Stimulated activated CD8-positive, alpha-beta memory T cell treated with anti-CD3 and anti-CD28 coated beads, Interleukin-15, amount 100 ng/mL, for 24 hours (primary cell): Measurements from ENCODE around the gene SLC11A1.

Experiments used
- DNase-seq: peaks from one replicate; pipeline ENCODE4 v3.0.0-alpha.2; 2020; ENCODE audit warnings: low read depth

Gene SLC11A1

DNA sequence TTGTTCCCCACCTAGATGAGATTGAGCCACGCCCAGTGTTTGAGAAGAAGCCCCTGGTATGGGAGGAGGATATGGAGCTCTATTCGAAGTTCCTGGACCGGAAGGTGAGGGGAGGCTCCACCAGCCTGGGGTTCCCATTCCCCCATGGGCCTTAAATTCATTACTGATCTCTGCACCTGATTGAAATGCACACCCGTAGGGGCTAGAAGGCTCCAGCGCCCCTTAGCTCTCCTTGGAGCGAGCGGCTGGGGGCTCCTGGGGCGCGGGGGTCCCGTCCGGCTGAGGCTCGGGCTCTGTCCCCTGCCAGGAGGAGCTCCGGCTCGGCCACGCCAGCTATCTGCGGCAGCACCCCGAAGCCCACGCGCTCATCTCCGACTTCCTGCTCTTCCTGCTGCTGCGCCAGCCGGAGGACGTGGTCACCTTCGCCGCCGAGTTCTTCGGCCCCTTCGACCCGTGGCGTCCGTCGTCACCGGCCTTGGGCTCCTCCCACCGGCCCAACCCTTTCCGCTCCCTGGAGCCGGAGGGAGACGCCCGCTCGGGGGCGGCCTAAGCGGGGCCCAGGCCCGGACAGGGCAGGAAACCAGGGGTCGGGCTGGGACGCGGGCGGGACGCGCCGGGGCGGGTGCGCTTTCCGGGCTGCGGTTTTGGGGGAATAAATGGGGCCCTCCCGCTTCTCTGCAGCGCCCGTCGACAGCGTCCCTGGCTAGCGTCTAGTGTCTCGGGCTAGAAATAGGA is 14.5 kb upstream of the SLC11A1 start:
- peak; percentile 40 for DNase-seq

DNA sequence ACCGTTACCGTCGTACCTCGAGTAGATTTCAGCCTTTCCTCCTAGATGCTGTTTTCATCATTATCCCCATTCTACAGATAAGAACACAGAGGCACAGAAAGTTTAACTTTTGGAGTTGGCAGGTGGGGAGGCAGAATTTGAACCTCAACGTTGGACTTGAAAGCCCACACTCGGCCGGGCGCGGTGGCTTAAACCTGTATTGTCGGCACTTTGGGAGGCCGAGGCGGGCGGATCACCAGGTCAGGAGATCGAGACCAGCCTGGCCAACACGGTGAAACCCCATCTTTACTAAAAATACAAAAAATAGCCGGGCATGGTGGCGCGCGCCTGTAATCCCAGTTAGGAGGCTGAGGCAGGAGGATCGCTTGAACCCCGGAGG is 13.9 kb upstream of the SLC11A1 start:
- no peak for DNase-seq

DNA sequence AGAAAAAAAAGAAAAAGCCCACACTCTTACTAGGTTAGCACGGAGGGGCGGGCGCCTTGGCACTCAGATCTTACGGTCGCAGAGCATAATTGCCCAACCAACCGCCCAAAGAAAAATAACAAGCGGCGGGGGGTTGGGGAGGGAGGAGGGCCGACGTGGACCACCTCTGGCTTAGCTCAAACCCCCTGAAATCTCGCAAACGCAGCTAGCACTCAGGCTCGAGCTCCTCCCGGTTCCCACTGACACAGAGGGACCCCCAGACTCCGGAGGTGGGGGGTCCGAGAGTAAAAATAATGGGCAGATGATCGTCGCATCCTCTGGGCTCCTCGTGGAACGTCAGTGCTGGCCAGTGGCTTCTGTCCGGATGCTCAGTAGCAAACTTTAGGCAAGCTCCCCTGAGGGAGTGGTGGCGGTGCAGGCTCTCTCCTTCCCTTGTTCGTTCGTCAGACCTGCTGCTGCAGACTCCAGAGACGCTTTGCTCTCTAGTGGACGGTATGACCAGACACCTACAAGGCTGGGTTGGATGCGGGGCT is 13.4 kb upstream of the SLC11A1 start:
- no peak for DNase-seq

DNA sequence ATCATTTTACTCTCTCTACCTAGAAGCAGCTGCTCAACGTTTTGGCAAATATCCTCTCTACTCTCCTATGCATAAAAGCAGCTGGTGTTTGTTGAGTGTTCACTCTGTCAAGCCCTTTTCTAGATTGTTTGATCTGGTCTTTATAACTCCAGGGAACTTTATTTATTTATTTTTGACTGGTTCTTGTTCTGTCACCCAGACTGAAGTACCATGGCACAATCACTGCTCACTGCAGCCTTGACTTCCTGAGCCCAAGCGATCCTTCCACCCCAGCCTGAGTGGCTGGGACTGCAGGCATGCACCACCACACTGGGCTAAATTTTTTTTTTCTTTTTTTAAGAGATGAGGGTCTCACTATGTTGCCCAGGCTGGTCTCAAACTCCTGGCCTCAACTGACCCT is 12.7 kb upstream of the SLC11A1 start:
- no peak for DNase-seq

DNA sequence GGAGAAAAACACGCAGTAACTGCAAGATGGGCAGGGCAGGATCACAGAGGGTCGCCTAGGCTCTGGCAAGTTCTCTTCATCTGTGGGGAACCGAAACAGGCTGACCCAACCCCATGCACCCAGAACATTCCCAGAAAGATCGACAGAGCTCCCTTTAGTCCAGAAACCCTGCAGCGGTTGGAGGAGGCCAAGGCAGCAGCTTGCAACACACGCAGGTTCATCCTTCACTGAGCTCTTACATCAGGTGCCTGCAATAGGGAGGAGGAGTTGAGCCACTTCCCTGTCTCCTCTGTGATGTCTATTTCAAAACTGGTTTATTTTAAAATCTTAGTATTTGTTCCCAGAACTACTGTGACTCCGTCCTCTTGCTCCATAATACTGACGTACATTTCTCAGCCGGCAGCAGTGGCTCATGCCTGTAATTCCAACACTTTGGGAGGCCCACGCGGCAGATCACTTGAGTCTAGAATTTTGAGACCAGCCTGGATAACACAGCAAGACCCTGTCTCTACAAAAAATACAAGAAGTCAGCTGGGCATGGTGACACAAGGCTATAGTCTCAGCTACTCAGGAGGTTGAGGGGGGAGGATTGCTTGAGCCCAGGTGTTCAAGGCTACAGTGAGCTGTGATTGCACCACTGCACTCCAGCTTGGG is 11.5 kb upstream of the SLC11A1 start:
- no peak for DNase-seq

DNA sequence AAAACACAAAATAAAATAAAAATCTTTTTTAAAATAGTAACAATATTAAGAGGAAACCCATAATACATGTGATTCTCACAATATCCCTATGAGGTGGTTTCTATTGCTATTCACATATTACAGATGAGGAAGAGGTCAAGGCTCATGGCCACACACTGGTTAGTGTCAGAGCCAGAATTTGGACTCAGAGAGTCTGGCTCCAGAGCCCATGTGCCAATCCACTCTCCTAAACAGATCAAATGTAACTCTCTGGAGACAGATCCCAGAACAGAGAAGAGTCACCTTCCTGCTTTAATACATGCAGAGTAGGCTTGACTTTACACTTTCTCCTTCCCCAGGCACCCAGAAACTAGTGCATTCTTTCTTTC is 10.1 kb upstream of the SLC11A1 start:
- no peak for DNase-seq

DNA sequence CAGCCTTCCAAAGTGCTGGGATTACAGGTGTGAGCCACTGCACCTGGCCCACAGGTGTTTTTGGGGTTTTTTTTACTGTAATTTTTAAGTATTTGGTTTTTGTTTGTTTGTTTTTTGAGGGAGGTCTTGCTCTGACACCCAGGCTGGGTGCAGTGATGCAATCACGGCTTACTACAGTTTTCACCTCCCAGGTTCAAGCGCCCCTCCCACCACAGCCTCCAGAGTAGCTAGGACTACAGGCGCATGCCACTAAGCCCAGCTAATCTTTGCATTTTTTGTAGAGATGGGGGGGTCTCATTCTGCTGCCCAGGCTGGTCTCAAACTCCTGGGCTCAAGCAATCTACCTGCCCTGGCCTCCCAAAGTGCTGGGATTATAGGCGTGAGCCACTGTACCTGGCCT is 7.3 kb upstream of the SLC11A1 start:
- DNase-seq, result no peak

DNA sequence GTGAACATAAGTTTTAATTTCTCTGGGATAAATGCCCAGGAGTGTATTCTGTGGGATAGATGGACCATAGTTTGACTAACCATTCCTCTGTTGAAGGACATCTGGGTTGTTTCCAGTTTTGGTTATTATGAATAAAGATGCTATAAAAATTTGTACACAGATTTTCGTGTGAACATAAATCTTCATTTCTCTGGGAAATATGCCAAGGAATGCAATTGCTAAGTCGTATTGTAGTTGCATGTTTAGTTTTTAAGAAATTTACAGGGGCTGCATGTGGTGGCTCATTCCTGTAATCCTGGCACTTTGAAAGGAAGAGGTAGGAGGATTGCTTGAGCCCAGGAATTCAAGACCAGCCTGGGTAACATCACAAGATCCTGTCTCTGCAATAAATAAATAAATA is 6.9 kb upstream of the SLC11A1 start:
- DNase-seq, result no peak

DNA sequence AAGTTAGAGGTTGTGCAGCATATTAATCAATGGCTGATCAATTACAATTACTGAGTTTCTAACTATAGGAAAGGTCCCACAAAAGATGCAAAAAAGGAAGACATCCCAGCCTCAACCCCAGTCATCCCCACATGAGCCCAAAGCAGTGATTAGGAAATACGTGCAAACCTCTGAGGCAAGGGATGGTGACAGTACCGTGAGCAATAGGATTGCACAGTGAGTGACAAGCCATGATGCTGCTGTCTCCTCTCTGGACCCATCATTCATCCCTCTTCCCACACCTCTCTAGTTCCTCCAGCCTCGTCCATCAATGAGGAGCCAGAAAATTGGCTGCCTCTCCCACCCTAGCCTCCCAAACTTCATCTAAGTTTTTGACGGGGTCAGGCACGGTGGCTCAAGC is 4.0 kb upstream of the SLC11A1 start:
- no peak for DNase-seq

DNA sequence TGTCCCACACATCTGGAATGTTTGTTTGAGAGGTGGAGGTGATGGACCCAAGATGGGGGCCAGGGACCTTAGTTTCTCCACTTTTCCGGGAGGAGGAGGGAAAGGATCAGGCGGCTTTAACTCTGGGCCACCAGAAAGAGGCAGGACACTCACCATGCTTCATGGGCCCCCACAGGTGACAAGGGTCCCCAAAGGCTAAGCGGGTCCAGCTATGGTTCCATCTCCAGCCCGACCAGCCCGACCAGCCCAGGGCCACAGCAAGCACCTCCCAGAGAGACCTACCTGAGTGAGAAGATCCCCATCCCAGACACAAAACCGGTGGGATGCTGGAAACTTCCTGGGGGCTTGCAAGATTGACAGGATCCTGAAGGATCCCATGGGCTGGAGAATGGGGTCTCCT is 712 bp downstream of the SLC11A1 start:
- no peak for DNase-seq

DNA sequence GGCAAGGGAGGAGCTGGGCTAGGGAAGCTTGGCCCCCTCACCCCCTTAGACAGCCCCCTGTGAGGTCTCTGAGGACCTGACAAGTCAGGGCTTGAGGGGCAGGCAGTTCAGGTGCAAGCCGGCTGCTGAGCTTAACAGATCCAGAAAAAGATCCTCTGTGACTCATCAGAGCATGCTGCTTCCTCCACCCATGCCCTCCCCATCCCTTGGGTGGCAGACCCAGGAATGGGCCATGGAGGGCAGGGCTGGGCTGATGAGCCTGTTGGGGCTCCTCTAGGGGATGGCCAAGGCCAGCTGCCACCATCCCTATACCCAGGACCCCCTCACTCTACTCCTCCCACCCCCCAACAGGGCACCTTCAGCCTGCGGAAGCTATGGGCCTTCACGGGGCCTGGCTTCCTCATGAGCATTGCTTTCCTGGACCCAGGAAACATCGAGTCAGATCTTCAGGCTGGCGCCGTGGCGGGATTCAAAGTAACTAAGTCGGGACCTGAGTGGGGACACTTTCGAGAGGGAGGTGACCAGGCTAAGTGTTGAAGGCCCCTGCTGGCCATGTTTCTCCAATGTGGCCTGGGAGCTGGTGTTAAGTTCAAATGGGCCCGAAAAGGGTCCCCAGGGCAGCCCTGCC is 1.9 kb downstream of the SLC11A1 start:
- DNase-seq, result no peak

DNA sequence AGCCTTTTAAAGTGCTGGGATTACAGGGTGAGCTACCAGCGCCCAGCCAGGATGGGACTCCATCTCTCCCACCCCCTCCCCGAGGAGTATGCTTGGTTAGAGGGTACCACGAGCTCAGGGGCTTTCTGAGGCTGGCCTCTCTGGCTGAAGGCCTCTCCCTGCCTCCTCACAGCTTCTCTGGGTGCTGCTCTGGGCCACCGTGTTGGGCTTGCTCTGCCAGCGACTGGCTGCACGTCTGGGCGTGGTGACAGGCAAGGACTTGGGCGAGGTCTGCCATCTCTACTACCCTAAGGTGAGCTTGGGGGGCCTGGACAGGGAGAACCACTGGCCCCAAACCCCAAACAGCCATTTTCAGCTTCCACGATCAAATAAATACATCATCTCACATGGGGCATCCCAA is 2.9 kb downstream of the SLC11A1 start:
- no peak for DNase-seq

DNA sequence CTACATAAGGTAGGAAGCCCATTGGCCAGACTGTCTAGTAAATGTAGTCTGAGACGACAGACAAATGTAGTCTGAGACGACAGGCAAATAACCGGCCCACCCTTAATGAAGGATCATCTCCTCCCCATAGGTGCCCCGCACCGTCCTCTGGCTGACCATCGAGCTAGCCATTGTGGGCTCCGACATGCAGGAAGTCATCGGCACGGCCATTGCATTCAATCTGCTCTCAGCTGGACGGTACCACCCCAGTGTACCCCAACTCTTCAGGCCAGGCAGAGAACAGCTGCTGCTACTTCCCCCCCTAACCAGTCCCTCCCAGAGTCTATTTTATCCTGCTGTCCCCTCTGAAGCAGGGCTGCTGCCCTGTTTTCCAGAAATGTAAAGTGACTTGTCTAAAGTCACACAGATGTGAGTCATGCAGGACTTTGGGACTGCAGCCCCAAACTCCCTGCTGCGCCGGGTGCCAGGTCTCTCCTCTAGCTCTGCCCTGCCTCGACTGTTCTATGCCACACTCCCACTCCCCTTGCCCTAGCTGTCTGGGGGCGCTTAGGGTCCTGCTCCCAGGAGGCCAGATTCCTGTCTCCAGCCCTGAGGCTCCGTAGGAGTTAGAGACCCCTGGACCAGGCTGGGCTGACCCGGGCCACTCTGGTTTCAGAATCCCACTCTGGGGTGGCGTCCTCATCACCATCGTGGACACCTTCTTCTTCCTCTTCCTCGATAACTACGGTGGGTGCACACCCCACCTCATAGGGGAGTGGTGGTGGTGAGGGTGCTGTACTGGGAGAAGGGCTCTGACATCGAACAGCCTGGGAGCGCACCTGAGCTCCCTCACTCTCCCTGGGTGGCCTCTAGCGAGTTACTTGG is 4.7 kb downstream of the SLC11A1 start:
- no peak for DNase-seq

DNA sequence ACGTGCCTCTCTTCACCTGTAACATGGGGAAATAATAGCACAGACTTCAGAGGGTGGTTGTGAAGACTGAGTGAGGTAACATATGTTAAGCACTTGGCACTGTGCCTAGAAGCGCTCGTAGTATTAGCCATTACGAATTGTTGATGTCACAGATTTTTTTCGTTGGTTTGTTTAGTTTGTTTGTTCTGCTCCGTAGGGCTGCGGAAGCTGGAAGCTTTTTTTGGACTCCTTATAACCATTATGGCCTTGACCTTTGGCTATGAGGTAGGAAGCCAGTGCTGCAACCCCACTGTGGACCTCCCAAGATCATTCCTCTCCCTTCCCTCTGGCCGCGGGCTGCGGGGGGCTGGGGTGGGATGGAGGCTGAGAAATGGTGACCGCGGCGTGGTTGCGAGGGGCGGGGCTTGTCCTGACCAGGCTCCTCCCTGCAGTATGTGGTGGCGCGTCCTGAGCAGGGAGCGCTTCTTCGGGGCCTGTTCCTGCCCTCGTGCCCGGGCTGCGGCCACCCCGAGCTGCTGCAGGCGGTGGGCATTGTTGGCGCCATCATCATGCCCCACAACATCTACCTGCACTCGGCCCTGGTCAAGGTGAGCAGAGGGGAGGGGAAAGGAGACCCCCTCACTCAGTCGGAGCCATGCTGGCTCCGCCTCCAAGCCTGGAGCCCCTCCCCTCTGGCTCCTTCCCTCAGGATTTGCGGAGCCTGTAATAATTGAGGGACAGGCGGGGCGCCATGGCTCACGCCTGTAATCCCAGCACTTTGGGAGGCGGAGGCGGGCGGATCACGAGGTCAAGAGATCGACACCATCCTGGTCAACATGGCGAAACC is 5.5 kb downstream of the SLC11A1 start:
- DNase-seq, result no peak

DNA sequence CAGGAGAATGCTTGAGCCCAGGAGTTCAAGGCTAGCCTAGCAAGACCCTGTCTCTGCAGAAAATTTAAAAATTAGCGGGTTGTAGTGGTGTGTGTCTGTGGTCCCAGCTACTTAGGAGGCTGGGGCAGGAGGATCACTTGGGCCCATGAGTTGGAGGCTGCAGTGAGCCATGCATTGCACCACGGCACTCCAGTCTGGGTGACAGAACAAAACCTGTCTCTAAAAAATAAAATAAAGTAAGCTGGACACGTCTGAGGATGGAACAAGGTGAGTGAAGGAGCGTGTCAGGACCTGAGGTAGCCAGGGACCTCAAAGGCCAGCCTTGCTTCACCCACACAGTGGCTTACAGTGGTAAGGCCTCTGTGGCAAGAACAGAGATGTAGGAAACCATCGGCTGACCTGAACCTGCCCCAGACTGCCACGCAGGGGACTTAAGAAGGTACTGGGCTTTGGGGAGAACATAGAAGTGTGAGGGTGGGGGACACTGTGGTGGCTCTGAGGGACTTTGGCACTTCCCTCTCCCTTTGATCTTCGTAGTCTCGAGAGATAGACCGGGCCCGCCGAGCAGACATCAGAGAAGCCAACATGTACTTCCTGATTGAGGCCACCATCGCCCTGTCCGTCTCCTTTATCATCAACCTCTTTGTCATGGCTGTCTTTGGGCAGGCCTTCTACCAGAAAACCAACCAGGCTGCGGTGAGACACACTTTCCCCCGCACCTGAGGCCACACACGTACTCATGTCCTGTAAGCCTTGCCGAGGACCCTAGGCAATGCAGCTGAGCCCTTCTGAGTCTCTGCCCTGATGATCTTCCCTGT is 7.5 kb downstream of the SLC11A1 start:
- no peak for DNase-seq

DNA sequence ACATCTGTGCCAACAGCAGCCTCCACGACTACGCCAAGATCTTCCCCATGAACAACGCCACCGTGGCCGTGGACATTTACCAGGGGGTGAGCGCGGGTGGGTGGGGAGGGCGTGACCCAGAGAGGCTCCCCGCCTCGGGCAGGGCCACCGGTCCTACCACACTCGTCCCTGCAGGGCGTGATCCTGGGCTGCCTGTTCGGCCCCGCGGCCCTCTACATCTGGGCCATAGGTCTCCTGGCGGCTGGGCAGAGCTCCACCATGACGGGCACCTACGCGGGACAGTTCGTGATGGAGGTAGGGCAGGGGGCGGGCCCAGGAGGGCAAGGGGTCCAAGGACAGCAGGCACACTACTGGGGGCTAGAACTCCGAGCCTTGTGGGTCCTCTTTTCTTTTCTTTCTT is 9.1 kb downstream of the SLC11A1 start:
- DNase-seq, result no peak

DNA sequence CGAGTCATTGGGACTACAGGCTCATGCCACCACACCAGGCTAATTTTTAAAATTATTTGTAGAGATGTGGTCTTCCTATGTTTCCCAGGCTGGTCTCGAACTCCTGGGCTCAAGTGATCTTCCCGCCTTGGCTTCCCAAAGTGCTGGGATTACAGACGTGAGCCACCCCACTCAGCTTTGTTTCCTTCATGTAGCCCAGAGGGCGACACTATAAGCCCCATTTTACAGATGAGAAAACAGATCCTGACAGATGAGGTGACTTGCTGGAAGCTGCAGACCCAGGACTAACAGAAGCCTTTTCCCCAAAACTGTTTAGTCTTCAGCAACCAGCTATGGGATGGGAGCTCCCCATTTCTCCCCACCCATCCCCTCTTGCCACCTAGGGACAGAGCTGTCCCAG is 10.4 kb downstream of the SLC11A1 start:
- no peak for DNase-seq

DNA sequence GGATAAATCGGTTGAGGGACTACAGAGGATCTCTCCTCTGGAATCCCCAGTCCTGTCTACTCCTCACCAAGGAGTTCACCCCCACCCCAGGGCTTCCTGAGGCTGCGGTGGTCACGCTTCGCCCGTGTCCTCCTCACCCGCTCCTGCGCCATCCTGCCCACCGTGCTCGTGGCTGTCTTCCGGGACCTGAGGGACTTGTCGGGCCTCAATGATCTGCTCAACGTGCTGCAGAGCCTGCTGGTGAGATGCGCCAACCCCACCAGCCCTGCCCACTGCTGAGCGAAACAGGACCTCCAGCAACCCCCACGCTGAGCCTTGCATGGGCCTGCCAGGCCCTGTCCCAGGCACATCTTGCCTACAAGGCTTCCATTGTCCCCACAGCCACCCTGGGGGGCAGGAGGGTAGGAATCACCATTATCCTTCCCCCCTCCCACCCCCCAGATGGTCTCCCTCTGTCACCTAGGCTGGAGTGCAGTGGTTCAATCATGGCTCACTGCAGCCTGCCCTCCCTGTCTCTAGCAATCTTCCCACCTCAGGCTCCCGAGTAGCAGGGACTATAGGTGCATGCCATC is 10.9 kb downstream of the SLC11A1 start:
- DNase-seq, result no peak

DNA sequence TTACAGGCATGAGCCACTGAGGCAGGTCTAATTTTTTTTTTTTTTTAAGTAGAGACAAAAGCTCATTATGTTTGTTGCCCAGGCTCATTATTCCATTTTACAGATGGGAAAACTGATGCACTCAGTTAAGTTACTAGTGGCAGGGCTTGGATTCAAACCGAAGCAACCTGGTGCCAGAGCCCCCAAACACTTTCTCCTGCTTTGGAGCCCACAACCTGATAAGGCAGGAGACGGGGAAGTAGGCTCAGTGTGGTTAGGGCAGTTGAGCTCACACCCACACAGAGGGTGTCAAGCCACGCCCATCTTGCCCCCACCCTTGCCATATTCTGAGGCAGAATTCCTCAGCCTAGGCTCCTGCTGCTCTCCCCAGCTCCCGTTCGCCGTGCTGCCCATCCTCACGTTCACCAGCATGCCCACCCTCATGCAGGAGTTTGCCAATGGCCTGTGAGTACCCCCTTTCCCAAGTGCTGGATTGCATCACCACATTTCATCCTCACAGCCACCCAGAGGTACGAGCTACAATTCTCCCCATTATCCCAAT is 11.7 kb downstream of the SLC11A1 start:
- no peak for DNase-seq
